GM19099 (cell line): Measurements from ENCODE around the gene GALM.

Source experiments
- POLR2A ChIP-seq: IDR thresholded peaks from 3 replicates; pipeline ENCODE4 v1.6.1; 2011; ENCODE audit warnings: low read depth; ENCODE audit not compliant: insufficient read length; ENCODE audit errors: extremely low read depth

GALM gene

GRCh38 chr2:38661306-38661705 lies 4.6 kb upstream of the GALM start:
- no peak for TF ChIP-seq POLR2A

- no peak for TF ChIP-seq POLR2A
These were observed 619 bp downstream of the GALM start for GRCh38 chr2:38666556-38666910.

DNA sequence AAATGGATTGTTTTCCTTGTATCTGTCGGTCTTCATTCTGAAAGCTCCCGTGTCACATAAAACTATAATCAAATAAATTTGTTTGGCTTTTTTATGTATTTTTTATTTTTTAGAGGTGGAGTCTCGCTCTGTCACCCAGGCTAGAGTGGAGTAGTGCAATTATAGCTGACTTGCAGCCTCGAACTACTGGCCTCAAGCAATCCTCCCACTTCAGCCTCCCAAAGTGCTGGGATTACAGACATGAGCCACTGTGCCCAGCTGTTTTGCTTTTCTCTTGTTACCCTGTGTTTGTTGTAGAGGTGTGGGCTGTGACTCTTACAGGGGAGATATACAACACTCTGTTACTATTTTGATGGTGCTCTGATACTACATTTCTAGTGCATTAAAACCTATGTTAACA lies 2.2 kb downstream of the GALM start:
- no peak for TF ChIP-seq POLR2A

- no peak for TF ChIP-seq POLR2A
These were observed 3.0 kb downstream of the GALM start for GRCh38 chr2:38668779-38669479.

DNA sequence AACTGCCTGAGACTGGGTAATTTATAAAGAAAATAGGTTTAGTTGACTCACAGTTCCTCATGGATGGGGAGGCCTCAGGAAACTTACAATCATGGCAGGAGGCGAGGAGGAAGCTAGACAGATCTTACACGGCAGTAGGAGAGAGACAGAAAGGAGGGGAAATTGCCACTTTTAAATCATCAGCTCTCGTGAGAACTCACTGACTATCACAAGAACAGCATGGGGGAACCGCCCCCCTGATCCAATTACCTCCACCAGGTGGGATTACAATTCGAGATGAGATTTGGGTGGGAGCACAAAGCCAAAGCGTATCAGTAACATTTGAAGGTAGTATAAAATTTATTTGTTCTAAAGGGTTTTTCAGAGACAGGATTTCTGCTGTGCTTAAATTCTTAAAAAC lies 5.4 kb downstream of the GALM start:
- no peak for TF ChIP-seq POLR2A

GRCh38 chr2:38671946-38672345 lies 6.0 kb downstream of the GALM start:
- TF ChIP-seq POLR2A = no peak

DNA sequence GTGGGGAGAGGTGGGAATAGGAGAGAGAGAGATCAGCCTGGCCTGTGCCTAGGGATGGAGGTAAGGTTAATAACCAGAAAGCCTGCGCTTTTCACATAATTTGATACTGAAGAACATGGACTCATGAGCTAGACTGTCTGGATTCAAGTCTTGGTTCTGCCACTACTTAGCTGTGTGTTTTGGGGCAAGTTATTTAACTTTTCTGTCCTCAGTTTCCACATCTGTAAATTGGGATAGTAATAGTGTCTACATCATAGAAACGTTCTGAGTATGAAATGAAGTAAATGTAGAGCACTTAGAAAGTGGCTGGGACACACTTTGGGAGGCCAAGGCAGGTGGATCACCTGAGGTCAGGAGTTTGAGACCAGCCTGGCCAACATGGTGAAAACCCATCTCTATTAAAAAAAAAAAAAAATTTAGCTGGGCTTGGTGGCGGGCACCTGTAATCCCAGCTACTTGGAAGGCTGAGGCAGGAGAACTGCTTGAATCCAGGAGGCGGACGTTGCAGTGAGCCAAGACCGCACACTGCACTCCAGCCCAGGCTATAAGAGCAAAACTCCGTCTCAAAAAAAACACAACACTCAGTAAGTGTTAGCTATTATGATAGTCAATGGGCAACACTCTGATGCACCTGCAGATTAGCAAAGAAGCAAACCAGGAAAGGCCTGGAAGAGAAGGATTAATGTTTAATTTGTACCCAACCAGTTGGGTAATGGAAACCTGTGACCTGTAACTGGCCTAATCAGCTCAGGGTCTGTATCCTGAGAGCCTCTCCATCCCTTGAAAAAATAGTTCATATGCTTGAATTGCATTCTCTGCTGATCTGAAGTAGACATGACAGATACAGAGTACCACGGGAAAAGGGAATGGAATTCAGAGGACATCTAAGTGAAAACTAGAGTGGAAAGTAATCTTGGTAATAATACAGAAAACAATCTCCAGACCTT lies 6.8 kb downstream of the GALM start:
- no peak for TF ChIP-seq POLR2A

DNA sequence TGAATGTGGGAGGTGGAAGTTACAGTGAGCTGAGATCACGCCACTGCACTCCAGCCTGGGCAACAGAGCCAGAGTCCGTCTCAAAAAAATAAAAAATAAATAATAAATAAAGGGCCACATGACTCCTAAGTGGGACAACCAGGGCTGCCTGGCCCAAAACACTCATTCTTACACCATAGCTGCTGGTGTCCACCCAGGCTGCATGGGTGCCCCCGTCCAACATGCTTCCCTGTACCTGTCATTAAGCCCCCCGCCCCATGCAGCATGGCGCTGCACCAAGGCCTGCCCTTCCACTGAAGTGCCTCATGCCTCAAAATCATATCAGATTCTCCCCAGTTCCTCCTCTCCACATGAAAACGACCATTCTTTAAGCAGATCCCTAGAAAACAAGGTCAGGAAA lies 10.8 kb downstream of the GALM start:
- no peak for TF ChIP-seq POLR2A

- no peak for TF ChIP-seq POLR2A
These were observed 16.2 kb downstream of the GALM start for GRCh38 chr2:38682008-38682575.

GRCh38 chr2:38683766-38684165 lies 17.9 kb downstream of the GALM start:
- TF ChIP-seq POLR2A = no peak

DNA sequence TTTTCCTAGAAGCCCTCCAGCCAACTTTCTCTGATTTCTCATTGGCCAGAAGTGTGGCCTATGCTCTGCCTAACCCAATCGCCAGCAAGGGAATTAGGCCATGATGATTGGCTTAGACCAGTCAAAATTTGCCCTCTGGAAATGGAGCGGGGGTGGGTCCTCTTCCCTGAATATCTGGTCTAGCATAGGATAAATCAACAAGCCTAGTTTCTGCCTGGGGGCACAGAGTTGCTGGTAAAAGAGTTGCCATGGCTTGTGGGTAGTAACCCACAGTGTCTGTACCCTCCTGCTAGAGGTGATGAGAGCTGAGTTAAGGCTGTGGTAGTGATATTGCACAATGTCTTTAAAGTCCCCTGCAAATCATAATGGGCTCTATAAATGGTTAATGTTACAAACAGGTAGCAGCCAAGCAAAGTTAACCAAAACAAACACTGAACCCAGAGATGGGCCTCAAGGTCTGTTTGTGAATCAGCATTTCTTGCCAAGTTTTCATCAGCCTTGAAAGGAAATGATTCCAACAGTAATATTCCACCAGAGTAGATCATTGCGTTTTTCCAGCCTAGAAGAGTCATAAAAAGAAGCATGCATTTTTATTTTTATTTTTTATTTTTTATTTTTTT lies 19.3 kb downstream of the GALM start:
- TF ChIP-seq POLR2A = no peak

- no peak for TF ChIP-seq POLR2A
These were observed 24.8 kb downstream of the GALM start for GRCh38 chr2:38690499-38691420.

- TF ChIP-seq POLR2A = no peak
These were observed 26.1 kb downstream of the GALM start for GRCh38 chr2:38691994-38692393.

GRCh38 chr2:38692636-38693318 lies 26.9 kb downstream of the GALM start:
- TF ChIP-seq POLR2A = no peak
